WI38 (cell line): ENCODE data around the gene GIPC1.

Experiments used
- H3K4me3 ChIP-seq: 2 replicates; pipeline ENCODE4 v1.5.1; 2011; ENCODE audit warnings: low read depth, mild to moderate bottlenecking, control low read depth, low read length
- CTCF ChIP-seq: IDR thresholded peaks from 2 replicates; pipeline ENCODE4 v1.5.1; 2012; ENCODE audit warnings: low read depth, mild to moderate bottlenecking, control low read depth, low read length

The GIPC1 gene

GRCh38 chr19:14487370-14488125 lies 8.4 kb downstream of the GIPC1 start:
- no peak overlapping the region for H3K4me3 ChIP-seq
- no peak for TF ChIP-seq CTCF

GRCh38 chr19:14482172-14482941 lies 13.6 kb downstream of the GIPC1 start:
- TF ChIP-seq CTCF = no peak
- H3K4me3 ChIP-seq = no peak overlapping the region

- no peak overlapping the region for H3K4me3 ChIP-seq
- 0 out of 2 replicates have a peak, but pooled peaks have one; percentile 3 for TF ChIP-seq CTCF
These were observed 15.2 kb downstream of the GIPC1 start for GRCh38 chr19:14480700-14481079.

GRCh38 chr19:14479975-14480699 lies 15.8 kb downstream of the GIPC1 start:
- TF ChIP-seq CTCF = peak; percentile 87
- no peak overlapping the region for H3K4me3 ChIP-seq

GRCh38 chr19:14479309-14479974 lies 16.5 kb downstream of the GIPC1 start:
- no peak for TF ChIP-seq CTCF
- no peak overlapping the region for H3K4me3 ChIP-seq

- no peak for TF ChIP-seq CTCF
- H3K4me3 ChIP-seq = no peak overlapping the region
These were observed 17.8 kb downstream of the GIPC1 start for GRCh38 chr19:14478113-14478545.
